ENCODE data around the gene TAOK1. TPM values are rescaled to one million over a fixed set of nuclear protein-coding genes. Genes with fewer than 3 reads are reported as not detected.

Gene TAOK1
- total RNA-seq, 3 donors from 2014 or later (not counting 1 experiment from before 2014, with no cell fraction given), result 55.4 to 76.9 (median 70.0) TPM

- ATAC-seq (no peak), DNase-seq (no peak)
- Mint-ChIP-seq H3K27ac (no peak overlapping the region), H3K9me3 (no peaks in the 10 kb centered on the region), H3K4me1 (no peaks in the 10 kb centered on the region), H3K27me3 (ENCODE audit: low read depth in 2 of 2) (peaks cover 7 to 14% of the 10 kb centered on the region in 2 donors), H3K36me3 (no peaks in the 10 kb centered on the region), H3K4me3 (no peak overlapping the region)
- no peaks in the 10 kb centered on the region for H3K36me3 ChIP-seq (ENCODE audit: control insufficient read depth, insufficient read depth, low read length)
- no peaks in the 10 kb centered on the region for H3K27me3 ChIP-seq (ENCODE audit: control insufficient read depth, insufficient read depth, low read length)
- intact Hi-C loops (cut with micrococcal nuclease), result no loop called here
- WGBS (ENCODE audit: insufficient coverage), result 92% methylated on average over 11 of the region's 12 CpGs
- H3K27ac ChIP-seq (ENCODE audit: low read length), result no peak overlapping the region
- H3K4me3 ChIP-seq (ENCODE audit: low read length), result no peak overlapping the region
- TF ChIP-seq CTCF (IDR thresholded peaks at IDR 0.05), result no peak
- H3K9me3 ChIP-seq (ENCODE audit: control insufficient read depth, insufficient read depth, low read length), result no peaks in the 10 kb centered on the region
- no peaks in the 10 kb centered on the region for H3K4me1 ChIP-seq (ENCODE audit: control insufficient read depth, insufficient read depth, low read length)
Observed at GRCh38 chr17:29379084-29379991, 10.8 kb upstream of the TAOK1 start.

- no peaks in the 10 kb centered on the region for H3K27me3 Mint-ChIP-seq (ENCODE audit: low read depth in 2 of 2)
Observed at GRCh38 chr17:29383686-29384085, 6.5 kb upstream of the TAOK1 start.

GRCh38 chr17:29384901-29385300, 5.3 kb upstream of the TAOK1 start:
- intact Hi-C loops (cut with micrococcal nuclease), result no loop called here
- H3K4me1 ChIP-seq (ENCODE audit: control insufficient read depth, insufficient read depth, low read length), result peaks cover 5% of the 10 kb centered on the region
- H3K36me3 Mint-ChIP-seq, result no peaks in the 10 kb centered on the region
- H3K27me3 Mint-ChIP-seq (ENCODE audit: low read depth in 2 of 2), result no peaks in the 10 kb centered on the region
- H3K27me3 ChIP-seq (ENCODE audit: control insufficient read depth, insufficient read depth, low read length), result no peaks in the 10 kb centered on the region
- no peak overlapping the region for H3K4me3 ChIP-seq (ENCODE audit: low read length)
- no peak for TF ChIP-seq CTCF (IDR thresholded peaks at IDR 0.05)
- H3K27ac ChIP-seq (ENCODE audit: low read length), result no peak overlapping the region
- H3K9me3 Mint-ChIP-seq, result no peaks in the 10 kb centered on the region
- no peak overlapping the region for H3K4me3 Mint-ChIP-seq
- no peak overlapping the region for H3K27ac Mint-ChIP-seq
- H3K4me1 Mint-ChIP-seq, result peaks cover 5 to 6% of the 10 kb centered on the region in 2 donors
- H3K9me3 ChIP-seq (ENCODE audit: control insufficient read depth, insufficient read depth, low read length), result no peaks in the 10 kb centered on the region
- DNase-seq, result no peak
- ATAC-seq, result no peak
- WGBS (ENCODE audit: insufficient coverage), result 96% methylated on average over 3 of the region's 3 CpGs
- no peaks in the 10 kb centered on the region for H3K36me3 ChIP-seq (ENCODE audit: control insufficient read depth, insufficient read depth, low read length)

More at GRCh38 chr17:29383686-29384085, 6.5 kb upstream of the TAOK1 start:
- Mint-ChIP-seq H3K4me1 (no peaks in the 10 kb centered on the region), H3K27ac (no peak overlapping the region), H3K4me3 (no peak overlapping the region), H3K36me3 (no peaks in the 10 kb centered on the region), H3K9me3 (no peaks in the 10 kb centered on the region)
- WGBS (ENCODE audit: insufficient coverage), result no CpG with 5 or more reads among the region's 1 CpG
- no peak for TF ChIP-seq CTCF (IDR thresholded peaks at IDR 0.05)
- Histone ChIP-seq H3K27ac (ENCODE audit: low read length) (no peak overlapping the region), H3K9me3 (ENCODE audit: control insufficient read depth, insufficient read depth, low read length) (no peaks in the 10 kb centered on the region), H3K4me3 (ENCODE audit: low read length) (no peak overlapping the region), H3K4me1 (ENCODE audit: control insufficient read depth, insufficient read depth, low read length) (no peaks in the 10 kb centered on the region), H3K27me3 (ENCODE audit: control insufficient read depth, insufficient read depth, low read length) (no peaks in the 10 kb centered on the region), H3K36me3 (ENCODE audit: control insufficient read depth, insufficient read depth, low read length) (no peaks in the 10 kb centered on the region)
- intact Hi-C loops (cut with micrococcal nuclease), result no loop called here
- ATAC-seq (no peak), DNase-seq (no peak)
